Progenitor cell of endocrine pancreas (in vitro differentiated cells): Measurements from ENCODE around the gene CRY1. TPM values are rescaled to one million over a fixed set of nuclear protein-coding genes. Genes with fewer than 3 reads are reported as not detected.
"Not testable (repeated sequence)": the region's sequence is repeated elsewhere in the genome, so short reads cannot be mapped to it uniquely, and the experiment has no call there.

Experiments
- DNase-seq: peaks from one replicate; pipeline ENCODE4 v3.0.0; 2021; ENCODE audit warnings: low spot score; ENCODE audit not compliant: unreplicated experiment
- H3K27ac Mint-ChIP-seq: 2 replicates; pipeline ENCODE4 v1.8.0; 2021; ENCODE audit warnings: mild to moderate bottlenecking, moderate library complexity, mixed read lengths
- H3K27me3 Mint-ChIP-seq: 2 replicates; pipeline ENCODE4 v1.8.0; 2021; ENCODE audit warnings: mixed read lengths
- H3K36me3 Mint-ChIP-seq: 2 replicates; pipeline ENCODE4 v1.8.0; 2022; ENCODE audit warnings: mixed read lengths; ENCODE audit not compliant: insufficient read depth
- H3K4me1 Mint-ChIP-seq: 2 replicates; pipeline ENCODE4 v1.8.0; 2021; ENCODE audit warnings: low read depth, mixed read lengths
- H3K4me3 Mint-ChIP-seq: 2 replicates; pipeline ENCODE4 v1.8.0; 2021; ENCODE audit warnings: low read depth, mild to moderate bottlenecking, moderate library complexity, mixed read lengths
- H3K9me3 Mint-ChIP-seq: 2 replicates; pipeline ENCODE4 v1.8.0; 2021; ENCODE audit warnings: low read depth, mixed read lengths
- CTCF ChIP-seq: fragments of 200-600 bp; sonication (generic); IDR thresholded peaks from one replicate; pipeline ENCODE4 v1.5.0; 2021; ENCODE audit warnings: antibody characterized with exemption, mild to moderate bottlenecking; ENCODE audit not compliant: unreplicated experiment
- total RNA-seq: library from RNA; stranded (reverse); gene quantifications from 2 replicates; pipeline ENCODE4 v1.2.1, GENCODE V29; 2021

The CRY1 gene
- total RNA-seq, 1 donor from 2014 or later, result 26.9 TPM

- Mint-ChIP-seq H3K27me3 (no peaks in the 10 kb centered on the region), H3K4me3 (no peak overlapping the region), H3K27ac (no peak overlapping the region), H3K9me3 (peaks cover 4% of the 10 kb centered on the region), H3K4me1 (peaks cover 2% of the 10 kb centered on the region), H3K36me3 (peaks cover 8% of the 10 kb centered on the region)
- TF ChIP-seq CTCF, result no peak
- no peak for DNase-seq
Observed at GRCh38 chr12:107007411-107007810, 85.9 kb downstream of the CRY1 start.

- not testable (repeated sequence) for DNase-seq, H3K9me3 Mint-ChIP-seq, H3K27me3 Mint-ChIP-seq, H3K4me1 Mint-ChIP-seq, H3K27ac Mint-ChIP-seq, H3K4me3 Mint-ChIP-seq
- H3K36me3 Mint-ChIP-seq, result peaks cover 12% of the 10 kb centered on the region
Observed at GRCh38 chr12:107002665-107003064, 90.7 kb downstream of the CRY1 start.

- Mint-ChIP-seq H3K27me3 (no peaks in the 10 kb centered on the region), H3K36me3 (peaks cover 22% of the 10 kb centered on the region), H3K4me1 (no peaks in the 10 kb centered on the region), H3K27ac (no peak overlapping the region), H3K9me3 (peaks cover 4% of the 10 kb centered on the region), H3K4me3 (no peak overlapping the region)
- TF ChIP-seq CTCF, result no peak
- no peak for DNase-seq
Observed at GRCh38 chr12:106999446-106999845, 93.9 kb downstream of the CRY1 start.

- H3K4me1 Mint-ChIP-seq, result no peaks in the 10 kb centered on the region
Observed at GRCh38 chr12:106997916-106998315, 95.4 kb downstream of the CRY1 start.

GRCh38 chr12:106996102-106996501 lies 97.2 kb downstream of the CRY1 start:
- H3K27me3 Mint-ChIP-seq, H3K4me3 Mint-ChIP-seq, DNase-seq, H3K4me1 Mint-ChIP-seq, H3K9me3 Mint-ChIP-seq, H3K27ac Mint-ChIP-seq: not testable (repeated sequence)
- H3K36me3 Mint-ChIP-seq, result peaks cover 13% of the 10 kb centered on the region

More at GRCh38 chr12:106997916-106998315, 95.4 kb downstream of the CRY1 start:
- no peak overlapping the region for H3K27ac Mint-ChIP-seq
- no peaks in the 10 kb centered on the region for H3K27me3 Mint-ChIP-seq
- TF ChIP-seq CTCF, result no peak
- H3K36me3 Mint-ChIP-seq, result peaks cover 22% of the 10 kb centered on the region
- H3K4me3 Mint-ChIP-seq, result no peak overlapping the region
- no peak for DNase-seq
- peaks cover 4% of the 10 kb centered on the region for H3K9me3 Mint-ChIP-seq

GRCh38 chr12:106994579-106995220 lies 98.6 kb downstream of the CRY1 start:
- Mint-ChIP-seq H3K9me3 (no peaks in the 10 kb centered on the region), H3K27ac (no peak overlapping the region), H3K36me3 (peaks cover 13% of the 10 kb centered on the region), H3K27me3 (no peaks in the 10 kb centered on the region), H3K4me3 (no peak overlapping the region), H3K4me1 (no peaks in the 10 kb centered on the region)
- DNase-seq, result no peak
- no peak for TF ChIP-seq CTCF
